Endothelial cell (in vitro differentiated cells): ENCODE measurements around the gene FOXI1. TPM values are rescaled to one million over a fixed set of nuclear protein-coding genes. Genes with fewer than 3 reads are reported as not detected.

Source experiments
- DNase-seq: peaks from one replicate; pipeline ENCODE4 v3.0.0; 2021; ENCODE audit warnings: low spot score
- H3K27ac Mint-ChIP-seq: one replicate; pipeline ENCODE4 v1.8.0; 2021; ENCODE audit warnings: mixed read lengths, inconsistent platforms; ENCODE audit not compliant: unreplicated experiment
- H3K27me3 Mint-ChIP-seq: one replicate; pipeline ENCODE4 v1.8.0; 2021; ENCODE audit warnings: mild to moderate bottlenecking, moderate library complexity, mixed read lengths, inconsistent platforms; ENCODE audit not compliant: unreplicated experiment
- H3K36me3 Mint-ChIP-seq: one replicate; pipeline ENCODE4 v1.8.0; 2021; ENCODE audit warnings: mild to moderate bottlenecking, low read depth, mixed read lengths, inconsistent platforms; ENCODE audit not compliant: unreplicated experiment
- H3K4me1 Mint-ChIP-seq: one replicate; pipeline ENCODE4 v1.8.0; 2021; ENCODE audit warnings: mild to moderate bottlenecking, mixed read lengths, inconsistent platforms; ENCODE audit not compliant: unreplicated experiment
- H3K4me3 Mint-ChIP-seq: one replicate; pipeline ENCODE4 v1.8.0; 2021; ENCODE audit warnings: mild to moderate bottlenecking, mixed read lengths, inconsistent platforms; ENCODE audit not compliant: unreplicated experiment
- H3K9me3 Mint-ChIP-seq: one replicate; pipeline ENCODE4 v1.8.0; 2021; ENCODE audit warnings: mixed read lengths, inconsistent platforms; ENCODE audit not compliant: unreplicated experiment
- CTCF ChIP-seq: fragments of 200-600 bp; sonication (generic); IDR thresholded peaks from one replicate; pipeline ENCODE4 v1.5.0; 2021; ENCODE audit warnings: antibody characterized with exemption; ENCODE audit not compliant: unreplicated experiment
- total RNA-seq: library from RNA; stranded (reverse); fragmentation: NEBNext Ultra II Directional; extraction: Animal tissue kit (Norgen Biotek cat#: 25700); gene quantifications from one replicate; pipeline ENCODE4 v1.2.1, GENCODE V29; 2021; ENCODE audit not compliant: unreplicated experiment

The FOXI1 gene
- total RNA-seq, 1 donor from 2014 or later, result 2.2 TPM

- peaks cover 5% of the 10 kb centered on the region for H3K9me3 Mint-ChIP-seq
- H3K27ac Mint-ChIP-seq, result no peak overlapping the region
- no peaks in the 10 kb centered on the region for H3K27me3 Mint-ChIP-seq
- H3K36me3 Mint-ChIP-seq, result peaks cover 11% of the 10 kb centered on the region
- H3K4me3 Mint-ChIP-seq, result no peak overlapping the region
- peaks cover 14% of the 10 kb centered on the region for H3K4me1 Mint-ChIP-seq
- TF ChIP-seq CTCF, result no peak
- DNase-seq, result no peak
Measured at GRCh38 chr5:170121321-170121720, 15.6 kb downstream of the FOXI1 start.

GRCh38 chr5:170126061-170126460, 20.4 kb downstream of the FOXI1 start:
- H3K36me3 Mint-ChIP-seq, result peaks cover 13% of the 10 kb centered on the region
- H3K27me3 Mint-ChIP-seq, result no peaks in the 10 kb centered on the region
- no peak overlapping the region for H3K4me3 Mint-ChIP-seq

GRCh38 chr5:170126626-170127025, 20.9 kb downstream of the FOXI1 start:
- no peak for TF ChIP-seq CTCF

More at GRCh38 chr5:170126061-170126460, 20.4 kb downstream of the FOXI1 start:
- peaks cover 8% of the 10 kb centered on the region for H3K9me3 Mint-ChIP-seq
- H3K27ac Mint-ChIP-seq, result no peak overlapping the region
- H3K4me1 Mint-ChIP-seq, result peaks cover 5% of the 10 kb centered on the region
- no peak for TF ChIP-seq CTCF
- no peak for DNase-seq

GRCh38 chr5:170131235-170131634, 25.5 kb downstream of the FOXI1 start:
- TF ChIP-seq CTCF, result no peak
- Mint-ChIP-seq H3K4me3 (no peak overlapping the region), H3K27ac (no peak overlapping the region), H3K36me3 (peaks cover 8% of the 10 kb centered on the region), H3K4me1 (peaks cover 22% of the 10 kb centered on the region), H3K9me3 (peaks cover 4% of the 10 kb centered on the region), H3K27me3 (peaks cover 6% of the 10 kb centered on the region)
- DNase-seq, result no peak

More at GRCh38 chr5:170126626-170127025, 20.9 kb downstream of the FOXI1 start:
- H3K4me3 Mint-ChIP-seq, result no peak overlapping the region
- no peaks in the 10 kb centered on the region for H3K27me3 Mint-ChIP-seq
- H3K4me1 Mint-ChIP-seq, result peaks cover 3% of the 10 kb centered on the region
- no peak overlapping the region for H3K27ac Mint-ChIP-seq
- peaks cover 13% of the 10 kb centered on the region for H3K36me3 Mint-ChIP-seq
- H3K9me3 Mint-ChIP-seq, result peaks cover 8% of the 10 kb centered on the region
- DNase-seq, result no peak

GRCh38 chr5:170132269-170132975, 26.7 kb downstream of the FOXI1 start:
- TF ChIP-seq CTCF, result no peak
- H3K36me3 Mint-ChIP-seq, result no peaks in the 10 kb centered on the region
- no peaks in the 10 kb centered on the region for H3K9me3 Mint-ChIP-seq
- peak overlapping the region; percentile 6 for H3K4me3 Mint-ChIP-seq
- DNase-seq, result no peak
- peaks cover 33% of the 10 kb centered on the region for H3K4me1 Mint-ChIP-seq
- peaks cover 6% of the 10 kb centered on the region for H3K27me3 Mint-ChIP-seq
- peak overlapping the region; percentile 66 for H3K27ac Mint-ChIP-seq
